Stimulated activated memory B cell treated with anti-CD40 and anti-IgM and Interleukin-4, amounts not matched to agents 10 μg/mL and 1 μg/mL and 100 μg/mL, for 72 hours (primary cell): ENCODE results near the gene ZXDC.

Experiments used
- ATAC-seq: fragments of 150-1000 bp; cut with Tn5 transposase; 2 replicates; pipeline ENCODE4 v1.10.0; 2021
- H3K27ac Mint-ChIP-seq: one replicate; pipeline ENCODE4 v1.8.0; 2022; ENCODE audit warnings: mild to moderate bottlenecking, mixed read lengths
- H3K27me3 Mint-ChIP-seq: one replicate; pipeline ENCODE4 v1.8.0; 2022; ENCODE audit warnings: mixed read lengths
- H3K36me3 Mint-ChIP-seq: one replicate; pipeline ENCODE4 v1.8.0; 2022; ENCODE audit warnings: mixed read lengths
- H3K4me1 Mint-ChIP-seq: one replicate; pipeline ENCODE4 v1.8.0; 2022; ENCODE audit warnings: mixed read lengths
- H3K4me3 Mint-ChIP-seq: one replicate; pipeline ENCODE4 v1.8.0; 2022; ENCODE audit warnings: mild to moderate bottlenecking, moderate library complexity, mixed read lengths
- H3K9me3 Mint-ChIP-seq: one replicate; pipeline ENCODE4 v1.8.0; 2022; ENCODE audit warnings: mixed read lengths

ZXDC gene

GRCh38 chr3:126515066-126515706 lies 39.5 kb upstream of the ZXDC start:
- H3K9me3 Mint-ChIP-seq = no peaks in the 10 kb centered on the region
- H3K27ac Mint-ChIP-seq = no peak overlapping the region
- no peaks in the 10 kb centered on the region for H3K4me1 Mint-ChIP-seq
- H3K36me3 Mint-ChIP-seq = no peaks in the 10 kb centered on the region
- peak; percentile 54 for ATAC-seq
- H3K27me3 Mint-ChIP-seq = peaks cover 13% of the 10 kb centered on the region
- H3K4me3 Mint-ChIP-seq = no peak overlapping the region

DNA sequence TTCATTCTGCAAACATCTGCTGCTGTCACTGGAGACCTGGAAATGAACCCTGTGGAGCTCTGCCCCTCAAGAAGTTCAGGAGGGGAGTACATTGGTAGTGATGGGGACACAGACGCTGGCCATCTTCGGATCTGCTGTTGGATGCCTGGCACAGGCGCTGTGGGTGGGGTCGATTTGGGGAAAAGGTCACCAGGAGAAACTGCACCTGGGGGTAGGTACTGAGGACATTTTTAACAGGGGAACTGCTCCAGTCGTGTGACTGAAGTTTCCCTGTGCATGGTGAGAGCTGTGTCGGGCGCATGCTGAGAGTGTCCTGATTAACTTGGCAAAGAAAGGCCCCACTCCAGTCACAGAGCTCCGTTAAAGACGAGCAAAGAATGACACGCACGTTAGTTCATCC lies 38.5 kb upstream of the ZXDC start:
- ATAC-seq = no peak
- no peaks in the 10 kb centered on the region for H3K4me1 Mint-ChIP-seq
- H3K9me3 Mint-ChIP-seq = no peaks in the 10 kb centered on the region

DNA sequence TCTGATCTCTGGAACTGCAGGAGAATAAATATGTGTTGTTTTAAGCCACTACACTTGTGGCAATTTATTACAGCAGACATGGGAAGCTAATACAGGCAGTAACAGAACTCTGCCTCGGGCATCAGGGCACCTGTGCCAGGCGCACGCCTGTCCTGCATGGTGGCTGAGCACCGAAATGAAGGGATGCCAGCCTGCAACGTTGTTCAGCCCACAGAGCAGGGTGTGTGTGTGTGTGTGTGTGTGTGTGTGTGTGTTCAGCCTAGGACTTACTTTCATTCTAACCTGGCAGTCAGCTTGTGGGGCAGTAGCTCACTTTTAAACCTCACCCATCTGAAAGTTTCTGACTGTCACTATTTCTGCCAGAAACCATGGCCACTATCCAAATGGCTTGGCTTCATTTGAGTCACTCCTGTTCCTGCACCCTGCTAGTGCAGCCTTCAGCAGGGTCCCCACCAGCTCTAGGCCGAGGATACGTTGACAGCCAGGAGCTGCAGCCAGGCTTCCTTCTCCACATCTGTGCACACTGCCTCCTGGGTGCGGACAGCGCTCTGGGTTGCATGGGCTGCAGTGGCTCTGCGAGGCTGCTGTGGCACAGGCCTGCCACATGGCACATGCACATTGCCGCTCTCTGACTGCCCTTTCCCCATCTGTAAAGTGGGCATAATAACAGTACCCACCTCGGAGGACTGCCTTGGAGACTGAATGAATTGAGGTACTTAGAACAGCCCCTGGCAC lies 37.4 kb upstream of the ZXDC start:
- no peak overlapping the region for H3K4me3 Mint-ChIP-seq
- H3K36me3 Mint-ChIP-seq = no peaks in the 10 kb centered on the region
- ATAC-seq = no peak
- H3K9me3 Mint-ChIP-seq = no peaks in the 10 kb centered on the region
- no peak overlapping the region for H3K27ac Mint-ChIP-seq
- H3K27me3 Mint-ChIP-seq = peaks cover 11% of the 10 kb centered on the region
- H3K4me1 Mint-ChIP-seq = no peaks in the 10 kb centered on the region

More for the DNA sequence above, 38.5 kb upstream of the ZXDC start:
- peaks cover 11% of the 10 kb centered on the region for H3K27me3 Mint-ChIP-seq
- H3K36me3 Mint-ChIP-seq = no peaks in the 10 kb centered on the region
- no peak overlapping the region for H3K4me3 Mint-ChIP-seq
- no peak overlapping the region for H3K27ac Mint-ChIP-seq

DNA sequence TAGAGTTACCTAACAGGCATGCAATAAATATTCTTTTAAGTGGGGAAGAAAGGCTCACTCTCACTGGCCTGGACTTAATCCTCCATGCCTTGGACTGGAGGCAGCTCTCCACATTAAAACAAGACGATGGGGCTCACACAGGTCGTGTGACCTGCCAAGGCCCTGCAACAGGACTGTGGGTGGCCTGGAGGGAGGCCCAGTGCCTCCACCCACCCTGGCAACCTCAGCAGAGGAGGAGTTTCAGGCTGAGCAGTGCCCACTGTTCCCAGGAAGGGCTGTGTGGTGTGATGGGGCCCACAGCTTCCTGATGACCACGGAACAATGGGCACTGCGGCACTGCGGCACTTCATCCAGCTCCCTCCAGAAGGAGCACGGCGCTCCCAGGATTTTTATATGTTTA lies 36.3 kb upstream of the ZXDC start:
- H3K4me3 Mint-ChIP-seq = no peak overlapping the region
- H3K27me3 Mint-ChIP-seq = peaks cover 2% of the 10 kb centered on the region
- no peaks in the 10 kb centered on the region for H3K4me1 Mint-ChIP-seq
- H3K9me3 Mint-ChIP-seq = no peaks in the 10 kb centered on the region
- no peaks in the 10 kb centered on the region for H3K36me3 Mint-ChIP-seq
- no peak for ATAC-seq
- no peak overlapping the region for H3K27ac Mint-ChIP-seq

DNA sequence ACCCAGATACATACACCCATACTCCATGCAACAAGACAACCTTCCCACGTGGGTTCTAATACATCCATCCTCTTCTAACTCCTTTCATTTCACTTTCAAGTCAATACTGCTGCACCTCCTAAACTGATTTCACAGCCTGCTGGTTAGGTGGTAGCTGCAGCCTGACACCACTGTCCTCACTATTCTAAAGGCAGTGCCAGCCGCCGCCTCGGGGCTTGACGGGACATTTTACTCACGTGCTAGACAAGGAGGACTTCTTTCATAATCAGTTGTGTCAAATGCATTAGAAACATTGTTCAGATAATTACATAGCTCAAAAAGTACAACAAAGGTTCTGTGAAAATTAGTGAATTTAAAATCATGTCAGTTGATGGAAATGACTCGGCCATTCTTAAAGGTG lies 35.6 kb upstream of the ZXDC start:
- Mint-ChIP-seq H3K4me3 (no peak overlapping the region), H3K4me1 (no peaks in the 10 kb centered on the region), H3K36me3 (no peaks in the 10 kb centered on the region), H3K27ac (no peak overlapping the region), H3K27me3 (no peaks in the 10 kb centered on the region), H3K9me3 (no peaks in the 10 kb centered on the region)
- ATAC-seq = no peak

DNA sequence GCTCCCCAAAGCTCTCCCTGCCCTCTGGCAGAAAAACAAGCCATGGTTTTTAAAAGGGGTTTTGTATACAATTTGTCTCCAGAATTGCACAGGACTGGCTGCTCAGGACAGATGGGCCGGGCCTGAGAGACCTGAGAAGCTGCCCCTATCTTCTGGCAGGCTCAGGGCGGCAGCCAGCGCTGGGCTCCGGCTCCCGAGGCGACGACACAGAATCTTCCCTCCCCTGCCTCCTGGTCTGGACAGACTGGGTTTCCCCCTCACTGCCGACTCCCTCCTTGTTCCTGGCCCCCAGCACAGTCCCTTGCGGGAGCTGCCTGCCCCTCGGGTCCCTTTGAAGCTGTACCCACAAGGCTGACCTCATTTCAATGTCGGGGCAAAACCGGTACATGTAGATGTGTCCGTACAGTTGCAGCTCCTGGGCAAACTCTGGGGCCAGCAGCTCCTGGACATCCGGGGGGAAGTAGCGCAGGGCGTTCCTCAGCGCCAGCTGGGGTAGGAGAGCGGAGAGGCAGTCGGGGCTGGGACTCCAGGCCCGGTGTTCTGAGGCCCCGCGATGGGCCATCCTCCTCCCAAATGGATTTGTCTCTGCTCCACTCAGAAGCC lies 34.7 kb upstream of the ZXDC start:
- no peak for ATAC-seq
- Mint-ChIP-seq H3K4me1 (no peaks in the 10 kb centered on the region), H3K9me3 (no peaks in the 10 kb centered on the region), H3K36me3 (no peaks in the 10 kb centered on the region), H3K27me3 (peaks cover 3% of the 10 kb centered on the region), H3K4me3 (no peak overlapping the region), H3K27ac (no peak overlapping the region)

- no peaks in the 10 kb centered on the region for H3K36me3 Mint-ChIP-seq
- H3K4me3 Mint-ChIP-seq = no peak overlapping the region
- no peak for ATAC-seq
- H3K27ac Mint-ChIP-seq = no peak overlapping the region
- H3K9me3 Mint-ChIP-seq = no peaks in the 10 kb centered on the region
- peaks cover 9% of the 10 kb centered on the region for H3K27me3 Mint-ChIP-seq
- no peaks in the 10 kb centered on the region for H3K4me1 Mint-ChIP-seq
These were observed 34.1 kb upstream of the ZXDC start for GRCh38 chr3:126509597-126510307.

- H3K27ac Mint-ChIP-seq = no peak overlapping the region
- no peak for ATAC-seq
- H3K4me1 Mint-ChIP-seq = no peaks in the 10 kb centered on the region
- peaks cover 12% of the 10 kb centered on the region for H3K27me3 Mint-ChIP-seq
- H3K9me3 Mint-ChIP-seq = no peaks in the 10 kb centered on the region
- H3K36me3 Mint-ChIP-seq = no peaks in the 10 kb centered on the region
- H3K4me3 Mint-ChIP-seq = no peak overlapping the region
These were observed 32.9 kb upstream of the ZXDC start for GRCh38 chr3:126508564-126508964.

DNA sequence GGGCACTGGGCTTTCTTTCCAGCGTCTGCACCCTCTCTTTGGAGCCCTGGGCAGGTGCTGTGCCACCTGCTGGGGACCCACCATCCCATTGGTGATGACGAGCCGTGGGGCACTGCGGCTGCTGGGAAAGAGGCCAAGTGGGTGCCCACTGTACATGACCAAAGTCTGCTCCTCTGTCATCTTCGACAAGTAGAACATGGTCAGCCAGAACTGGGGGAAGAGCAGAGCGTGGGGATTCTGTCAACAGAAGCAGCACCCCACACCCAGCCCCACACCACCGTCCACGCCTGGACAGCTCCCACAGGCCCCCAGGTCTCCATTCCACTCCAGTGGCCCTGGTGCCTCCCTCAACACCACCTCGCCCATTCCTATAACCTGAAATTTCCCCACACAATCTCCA lies 32.2 kb upstream of the ZXDC start:
- Mint-ChIP-seq H3K4me1 (no peaks in the 10 kb centered on the region), H3K27me3 (peaks cover 12% of the 10 kb centered on the region), H3K9me3 (no peaks in the 10 kb centered on the region), H3K36me3 (no peaks in the 10 kb centered on the region), H3K27ac (no peak overlapping the region), H3K4me3 (no peak overlapping the region)
- no peak for ATAC-seq

- Mint-ChIP-seq H3K36me3 (no peaks in the 10 kb centered on the region), H3K4me1 (no peaks in the 10 kb centered on the region), H3K27ac (no peak overlapping the region), H3K9me3 (no peaks in the 10 kb centered on the region), H3K27me3 (peaks cover 12% of the 10 kb centered on the region), H3K4me3 (no peak overlapping the region)
- ATAC-seq = no peak
These were observed 28.0 kb upstream of the ZXDC start for GRCh38 chr3:126503701-126504100.

DNA sequence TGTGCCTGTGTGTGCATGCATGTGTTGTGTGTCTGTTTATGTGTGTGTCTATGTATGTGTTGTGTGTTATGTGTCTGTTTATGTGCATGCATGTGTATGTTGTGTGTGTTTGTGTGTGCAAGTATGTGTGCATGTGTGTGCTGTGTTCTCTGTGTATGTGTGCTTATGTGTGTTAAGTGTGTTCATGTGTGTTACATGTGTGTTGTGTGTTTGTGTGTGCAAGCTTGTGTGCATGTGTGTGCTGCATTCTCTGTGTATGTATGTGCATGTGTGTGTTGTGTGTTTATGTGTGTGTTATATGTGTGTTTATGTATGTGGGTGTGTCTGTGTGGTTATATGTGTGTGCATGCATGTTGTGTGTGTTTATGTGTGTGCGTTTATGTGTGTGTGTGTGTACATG lies 27.0 kb upstream of the ZXDC start:
- H3K27ac Mint-ChIP-seq = no peak overlapping the region
- no peaks in the 10 kb centered on the region for H3K36me3 Mint-ChIP-seq
- H3K4me3 Mint-ChIP-seq = no peak overlapping the region
- no peaks in the 10 kb centered on the region for H3K9me3 Mint-ChIP-seq
- no peaks in the 10 kb centered on the region for H3K4me1 Mint-ChIP-seq
- ATAC-seq = no peak
- H3K27me3 Mint-ChIP-seq = peaks cover 12% of the 10 kb centered on the region

GRCh38 chr3:126501736-126502135 lies 26.0 kb upstream of the ZXDC start:
- no peak overlapping the region for H3K27ac Mint-ChIP-seq
- H3K9me3 Mint-ChIP-seq = no peaks in the 10 kb centered on the region

DNA sequence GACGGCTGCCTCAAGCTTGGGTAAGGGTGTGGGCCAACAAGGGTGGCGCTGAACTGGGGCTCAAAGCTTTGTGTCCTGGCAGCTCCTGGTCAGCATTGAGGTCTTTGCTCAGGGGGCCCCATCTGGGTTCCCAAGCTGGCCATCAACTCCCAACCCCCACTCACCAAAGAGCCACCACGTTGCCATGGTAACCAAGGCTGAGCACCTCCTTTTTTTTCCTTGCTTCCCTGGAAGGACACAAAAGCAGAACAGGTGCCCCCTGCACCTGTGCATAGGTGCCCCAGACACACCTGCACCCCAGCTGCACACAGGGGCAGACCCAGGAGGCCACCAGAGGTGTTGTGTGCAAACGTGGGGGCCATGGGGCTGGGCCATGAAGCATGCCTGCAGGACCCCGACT lies 25.4 kb upstream of the ZXDC start:
- ATAC-seq = no peak
- no peak overlapping the region for H3K4me3 Mint-ChIP-seq
- H3K27me3 Mint-ChIP-seq = peaks cover 12% of the 10 kb centered on the region
- no peak overlapping the region for H3K27ac Mint-ChIP-seq
- H3K4me1 Mint-ChIP-seq = no peaks in the 10 kb centered on the region
- H3K9me3 Mint-ChIP-seq = no peaks in the 10 kb centered on the region
- no peaks in the 10 kb centered on the region for H3K36me3 Mint-ChIP-seq

More at GRCh38 chr3:126501736-126502135, 26.0 kb upstream of the ZXDC start:
- Mint-ChIP-seq H3K27me3 (peaks cover 12% of the 10 kb centered on the region), H3K4me1 (no peaks in the 10 kb centered on the region), H3K4me3 (no peak overlapping the region), H3K36me3 (no peaks in the 10 kb centered on the region)
- no peak for ATAC-seq

- H3K4me1 Mint-ChIP-seq = no peaks in the 10 kb centered on the region
- H3K9me3 Mint-ChIP-seq = no peaks in the 10 kb centered on the region
- no peak overlapping the region for H3K27ac Mint-ChIP-seq
- no peaks in the 10 kb centered on the region for H3K36me3 Mint-ChIP-seq
- peaks cover 5% of the 10 kb centered on the region for H3K27me3 Mint-ChIP-seq
- no peak for ATAC-seq
- no peak overlapping the region for H3K4me3 Mint-ChIP-seq
These were observed 24.3 kb upstream of the ZXDC start for GRCh38 chr3:126500016-126500415.

- H3K27ac Mint-ChIP-seq = no peak overlapping the region
These were observed 23.7 kb upstream of the ZXDC start for GRCh38 chr3:126499401-126499800.

More at GRCh38 chr3:126499401-126499800, 23.7 kb upstream of the ZXDC start:
- H3K9me3 Mint-ChIP-seq = no peaks in the 10 kb centered on the region
- no peak for ATAC-seq
- H3K4me1 Mint-ChIP-seq = no peaks in the 10 kb centered on the region
- H3K4me3 Mint-ChIP-seq = no peak overlapping the region
- no peaks in the 10 kb centered on the region for H3K27me3 Mint-ChIP-seq
- H3K36me3 Mint-ChIP-seq = no peaks in the 10 kb centered on the region
